ENCODE results near the gene CSNK2A2. TPM values are rescaled to one million over a fixed set of nuclear protein-coding genes. Genes with fewer than 3 reads are reported as not detected.

The CSNK2A2 gene
- total RNA-seq, 2 experiments from 2014 or later: 113 to 114 TPM

GRCh38 chr16:58187092-58187491, 10.8 kb downstream of the CSNK2A2 start:
- DNase-seq: no peak
- no peaks in the 10 kb centered on the region for H3K9me3 Mint-ChIP-seq
- no peaks in the 10 kb centered on the region for H3K27me3 Mint-ChIP-seq
- no peak overlapping the region for H3K4me3 Mint-ChIP-seq
- H3K4me1 Mint-ChIP-seq: peaks cover 35% of the 10 kb centered on the region
- peaks cover 57% of the 10 kb centered on the region for H3K36me3 Mint-ChIP-seq
- peak overlapping the region; percentile 34 for H3K27ac Mint-ChIP-seq

DNA sequence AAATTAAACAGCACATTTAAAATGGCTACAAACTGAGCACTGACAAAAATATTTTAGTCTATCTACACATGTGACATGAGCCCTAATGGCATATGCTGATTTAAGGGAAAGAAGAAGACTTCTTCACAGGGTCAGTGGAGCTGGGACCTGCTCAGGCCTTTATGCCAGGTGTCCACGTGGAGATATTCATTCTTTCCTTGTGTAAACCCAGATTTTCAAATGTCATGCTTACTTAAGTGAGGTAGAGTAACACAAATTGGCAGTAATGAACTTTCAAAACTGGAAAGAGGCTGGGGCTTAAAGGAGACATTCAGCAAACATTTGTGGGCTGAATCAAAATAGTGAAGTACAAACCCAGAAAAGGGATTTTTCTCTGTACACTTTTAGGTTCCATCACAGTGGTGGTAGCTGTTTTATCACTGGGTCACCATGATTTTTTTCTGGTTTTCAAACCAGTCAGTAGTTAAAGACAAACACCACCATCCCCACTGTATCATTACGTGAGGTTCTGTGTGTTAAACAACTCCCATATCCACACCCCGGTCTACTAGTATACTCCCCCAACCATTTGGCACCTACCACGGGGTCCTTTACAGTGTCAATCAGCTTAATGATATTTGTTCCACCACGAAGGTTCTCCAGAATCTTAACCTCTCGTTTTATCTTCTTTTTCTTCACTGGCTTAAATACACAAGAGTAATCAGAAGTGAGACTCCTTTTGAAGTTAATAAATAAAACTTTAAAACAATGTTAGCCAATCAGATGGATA, 11.5 kb downstream of the CSNK2A2 start:
- no peaks in the 10 kb centered on the region for H3K27me3 Mint-ChIP-seq
- H3K36me3 Mint-ChIP-seq: peaks cover 57% of the 10 kb centered on the region

GRCh38 chr16:58177353-58177710, 20.6 kb downstream of the CSNK2A2 start:
- H3K4me1 Mint-ChIP-seq: peaks cover 55% of the 10 kb centered on the region

More for the DNA sequence above, 11.5 kb downstream of the CSNK2A2 start:
- no peak overlapping the region for H3K4me3 Mint-ChIP-seq
- no peaks in the 10 kb centered on the region for H3K9me3 Mint-ChIP-seq
- no peak overlapping the region for H3K27ac Mint-ChIP-seq
- DNase-seq: no peak
- H3K4me1 Mint-ChIP-seq: peaks cover 37% of the 10 kb centered on the region

DNA sequence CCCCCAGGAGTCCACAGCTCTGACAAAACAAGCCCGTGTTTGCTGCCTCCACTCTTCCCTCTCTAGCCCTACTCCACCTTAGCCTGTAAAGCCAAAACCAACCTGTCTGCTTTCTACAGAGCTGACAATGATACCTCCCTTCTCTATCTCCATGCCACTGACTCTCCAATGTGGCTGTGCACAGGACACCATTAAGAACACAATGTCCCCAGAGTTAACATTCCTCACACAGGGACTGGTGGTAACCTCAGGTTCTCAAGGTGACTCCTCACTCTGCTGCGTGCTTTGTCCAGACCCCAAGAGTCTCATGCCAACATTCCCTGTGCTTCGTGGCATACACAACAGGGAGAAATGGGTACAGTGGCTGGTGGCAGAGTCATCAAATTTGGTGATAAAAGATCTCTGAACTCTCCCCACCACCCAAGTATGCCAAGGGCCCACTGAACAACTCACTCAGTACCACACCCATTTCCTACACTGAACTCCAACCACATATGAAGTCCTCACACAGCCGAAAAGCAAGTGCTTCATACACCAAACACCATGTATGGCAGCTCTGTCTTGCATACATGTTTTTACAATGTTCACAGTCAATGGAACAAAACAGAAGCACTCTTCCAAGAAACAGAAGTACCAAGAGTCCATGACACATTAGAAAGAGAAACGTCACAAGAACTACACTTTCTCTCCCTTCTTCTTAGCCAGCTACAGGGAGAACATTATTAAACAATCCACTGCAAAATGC, 21.1 kb downstream of the CSNK2A2 start:
- Mint-ChIP-seq H3K4me3 (peak overlapping the region; percentile 42), H3K27ac (peak overlapping the region; percentile 90), H3K9me3 (peaks cover 2% of the 10 kb centered on the region), H3K4me1 (peaks cover 53% of the 10 kb centered on the region), H3K27me3 (no peaks in the 10 kb centered on the region), H3K36me3 (peaks cover 71% of the 10 kb centered on the region)
- peak; percentile 4 for DNase-seq

More at GRCh38 chr16:58177353-58177710, 20.6 kb downstream of the CSNK2A2 start:
- peaks cover 2% of the 10 kb centered on the region for H3K9me3 Mint-ChIP-seq
- peak overlapping the region; percentile 47 for H3K4me3 Mint-ChIP-seq
- H3K27me3 Mint-ChIP-seq: no peaks in the 10 kb centered on the region
- peaks cover 74% of the 10 kb centered on the region for H3K36me3 Mint-ChIP-seq
- peak; percentile 51 for DNase-seq
- H3K27ac Mint-ChIP-seq: peak overlapping the region; percentile 90

DNA sequence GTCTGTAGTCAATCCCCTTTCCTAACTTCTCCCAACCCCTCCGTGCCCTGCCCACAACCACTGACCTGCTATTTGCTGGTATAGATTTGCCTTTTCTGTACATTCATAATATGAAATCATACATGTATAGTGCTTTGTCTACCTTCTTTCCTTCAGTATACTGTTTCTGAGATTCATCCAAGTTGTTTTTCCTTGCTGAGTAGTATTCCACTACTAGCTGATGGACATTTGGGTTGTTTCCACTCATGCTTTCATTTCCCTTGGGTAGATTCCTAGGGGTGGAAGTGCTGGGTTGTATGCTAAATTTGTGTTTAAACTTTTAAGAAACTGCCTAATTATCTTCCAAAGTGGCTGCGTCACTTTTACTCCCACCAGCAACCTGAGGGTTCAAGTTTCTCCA, 27.7 kb downstream of the CSNK2A2 start:
- peaks cover 37% of the 10 kb centered on the region for H3K36me3 Mint-ChIP-seq
- no peak overlapping the region for H3K27ac Mint-ChIP-seq
- H3K4me3 Mint-ChIP-seq: no peak overlapping the region

GRCh38 chr16:58160855-58161254, 37.1 kb downstream of the CSNK2A2 start:
- no peaks in the 10 kb centered on the region for H3K27me3 Mint-ChIP-seq
- no peak for DNase-seq
- peaks cover 2% of the 10 kb centered on the region for H3K4me1 Mint-ChIP-seq
- H3K36me3 Mint-ChIP-seq: peaks cover 31% of the 10 kb centered on the region
- H3K27ac Mint-ChIP-seq: peak overlapping the region; percentile 35
- H3K4me3 Mint-ChIP-seq: no peak overlapping the region
- no peaks in the 10 kb centered on the region for H3K9me3 Mint-ChIP-seq

More for the DNA sequence above, 27.7 kb downstream of the CSNK2A2 start:
- Mint-ChIP-seq H3K9me3 (no peaks in the 10 kb centered on the region), H3K27me3 (no peaks in the 10 kb centered on the region), H3K4me1 (peaks cover 15% of the 10 kb centered on the region)
- DNase-seq: no peak

DNA sequence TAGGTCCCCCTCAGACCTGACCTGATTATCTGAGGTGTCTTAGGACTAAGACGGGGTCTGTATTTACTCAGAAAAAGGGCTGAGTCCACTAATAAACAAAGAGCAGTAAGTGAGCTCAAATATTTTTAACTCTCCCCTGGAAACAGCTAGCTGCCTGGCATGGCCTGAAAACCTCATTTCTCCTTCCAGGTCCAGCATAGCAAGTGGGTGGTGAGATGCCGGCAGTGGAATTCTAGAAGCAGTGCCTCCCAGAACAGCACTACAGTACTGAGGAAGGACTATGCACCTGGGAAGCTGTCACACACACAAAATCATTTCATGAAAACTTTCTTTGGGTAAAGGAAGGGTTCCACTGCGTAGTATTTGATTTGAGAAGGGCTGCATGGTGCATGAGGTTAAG, 39.2 kb downstream of the CSNK2A2 start:
- Mint-ChIP-seq H3K4me3 (no peak overlapping the region), H3K27ac (no peak overlapping the region), H3K4me1 (peaks cover 2% of the 10 kb centered on the region), H3K27me3 (no peaks in the 10 kb centered on the region), H3K36me3 (peaks cover 21% of the 10 kb centered on the region), H3K9me3 (no peaks in the 10 kb centered on the region)
- no peak for DNase-seq

DNA sequence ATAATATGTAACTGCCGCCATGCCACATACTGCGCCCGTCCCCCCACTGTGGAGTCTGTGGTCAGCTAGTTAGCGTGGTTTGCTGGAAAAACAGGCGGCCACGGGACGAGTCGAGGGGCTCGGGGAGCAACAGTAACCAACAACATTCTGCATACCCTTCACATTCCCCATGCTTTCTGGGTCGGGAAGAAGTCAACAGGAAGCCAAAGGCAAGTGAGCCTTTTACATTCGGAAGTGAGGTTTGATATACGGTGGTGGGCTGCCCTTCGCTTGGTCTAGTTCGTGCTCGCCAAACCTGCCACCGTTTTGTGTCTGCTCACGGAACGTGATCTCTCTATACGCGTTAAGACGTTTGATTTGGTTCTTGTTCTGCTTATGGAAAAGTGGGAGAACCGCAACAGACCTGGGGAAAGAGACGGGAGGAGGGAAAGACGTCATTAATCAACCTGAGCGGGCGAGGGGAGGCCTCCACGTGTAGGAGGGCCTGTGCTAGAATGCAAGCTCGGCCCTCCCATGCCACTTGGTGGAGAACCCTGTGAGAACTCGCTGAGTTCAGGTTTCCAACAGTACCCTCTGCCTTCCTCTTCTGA, 39.9 kb downstream of the CSNK2A2 start:
- H3K4me3 Mint-ChIP-seq: no peak overlapping the region
- no peaks in the 10 kb centered on the region for H3K27me3 Mint-ChIP-seq
- H3K9me3 Mint-ChIP-seq: no peaks in the 10 kb centered on the region
- H3K4me1 Mint-ChIP-seq: peaks cover 2% of the 10 kb centered on the region
- peaks cover 15% of the 10 kb centered on the region for H3K36me3 Mint-ChIP-seq
- H3K27ac Mint-ChIP-seq: no peak overlapping the region
- no peak for DNase-seq

- H3K4me1 Mint-ChIP-seq: peaks cover 2% of the 10 kb centered on the region
- no peak overlapping the region for H3K4me3 Mint-ChIP-seq
- peaks cover 15% of the 10 kb centered on the region for H3K36me3 Mint-ChIP-seq
- no peak overlapping the region for H3K27ac Mint-ChIP-seq
- no peak for DNase-seq
- H3K27me3 Mint-ChIP-seq: no peaks in the 10 kb centered on the region
- H3K9me3 Mint-ChIP-seq: no peaks in the 10 kb centered on the region
These were observed 40.7 kb downstream of the CSNK2A2 start for GRCh38 chr16:58157239-58157638.

DNA sequence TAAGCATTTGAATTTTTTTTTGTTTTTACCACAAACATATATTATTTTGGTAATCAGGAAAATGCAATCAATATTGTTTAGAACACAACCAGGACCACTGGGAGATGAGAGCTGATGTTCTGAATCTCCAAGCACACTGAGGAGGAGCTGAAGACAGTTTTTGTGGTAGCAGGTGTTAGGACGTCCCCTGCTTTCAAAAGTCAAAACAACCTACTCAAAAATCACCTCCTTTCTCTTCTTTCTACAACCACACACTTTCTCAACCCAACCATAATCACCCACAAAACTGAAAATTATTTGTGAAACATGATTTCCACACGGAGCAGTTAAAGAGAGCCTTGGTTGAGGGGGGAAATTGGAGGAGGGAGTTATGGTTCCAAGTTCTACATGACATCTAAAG, 42.1 kb downstream of the CSNK2A2 start:
- Mint-ChIP-seq H3K9me3 (no peaks in the 10 kb centered on the region), H3K27me3 (no peaks in the 10 kb centered on the region), H3K4me3 (no peak overlapping the region), H3K27ac (no peak overlapping the region), H3K4me1 (peaks cover 2% of the 10 kb centered on the region), H3K36me3 (peaks cover 11% of the 10 kb centered on the region)
- no peak for DNase-seq

- Mint-ChIP-seq H3K4me3 (no peak overlapping the region), H3K27me3 (no peaks in the 10 kb centered on the region), H3K27ac (no peak overlapping the region), H3K36me3 (peaks cover 5% of the 10 kb centered on the region), H3K4me1 (peaks cover 2% of the 10 kb centered on the region), H3K9me3 (no peaks in the 10 kb centered on the region)
- DNase-seq: no peak
These were observed 43.6 kb downstream of the CSNK2A2 start for GRCh38 chr16:58154345-58154744.

DNA sequence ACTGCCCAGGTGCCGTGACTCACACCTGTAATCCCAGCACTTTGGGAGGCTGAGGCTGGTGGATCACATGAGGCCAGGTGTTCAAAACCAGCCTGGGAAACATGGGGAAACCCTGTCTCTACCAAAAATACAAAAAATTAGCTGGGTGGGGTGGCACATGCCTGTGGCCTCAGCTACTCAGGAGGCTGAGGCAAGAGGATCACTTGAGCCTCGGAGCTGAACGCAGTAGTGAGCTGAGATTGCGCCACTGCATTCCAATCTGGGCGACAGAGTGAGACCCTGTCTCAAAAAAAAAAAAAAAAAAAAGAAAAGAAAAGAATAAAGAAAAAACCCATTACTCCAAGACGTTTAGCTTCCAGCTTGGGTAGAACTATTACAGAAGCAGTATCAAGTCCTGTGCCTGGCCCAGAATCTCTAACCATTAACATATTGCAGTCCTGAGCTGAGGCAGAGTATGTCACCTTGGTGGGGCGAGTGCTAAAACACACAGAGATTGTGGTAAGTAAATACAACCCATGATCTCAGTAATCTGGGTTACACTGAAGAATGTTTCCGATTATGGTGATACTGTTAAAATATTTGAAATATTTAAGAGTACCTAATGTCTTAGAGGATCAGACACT, 45.5 kb downstream of the CSNK2A2 start:
- DNase-seq: no peak
- Mint-ChIP-seq H3K27ac (no peak overlapping the region), H3K4me1 (peaks cover 2% of the 10 kb centered on the region), H3K27me3 (no peaks in the 10 kb centered on the region), H3K36me3 (no peaks in the 10 kb centered on the region), H3K9me3 (no peaks in the 10 kb centered on the region), H3K4me3 (no peak overlapping the region)

GRCh38 chr16:58148526-58148925, 49.4 kb downstream of the CSNK2A2 start:
- no peaks in the 10 kb centered on the region for H3K9me3 Mint-ChIP-seq
- peaks cover 4% of the 10 kb centered on the region for H3K36me3 Mint-ChIP-seq
- H3K27me3 Mint-ChIP-seq: no peaks in the 10 kb centered on the region
- DNase-seq: no peak
- no peak overlapping the region for H3K27ac Mint-ChIP-seq
- H3K4me3 Mint-ChIP-seq: no peak overlapping the region
- H3K4me1 Mint-ChIP-seq: no peaks in the 10 kb centered on the region

DNA sequence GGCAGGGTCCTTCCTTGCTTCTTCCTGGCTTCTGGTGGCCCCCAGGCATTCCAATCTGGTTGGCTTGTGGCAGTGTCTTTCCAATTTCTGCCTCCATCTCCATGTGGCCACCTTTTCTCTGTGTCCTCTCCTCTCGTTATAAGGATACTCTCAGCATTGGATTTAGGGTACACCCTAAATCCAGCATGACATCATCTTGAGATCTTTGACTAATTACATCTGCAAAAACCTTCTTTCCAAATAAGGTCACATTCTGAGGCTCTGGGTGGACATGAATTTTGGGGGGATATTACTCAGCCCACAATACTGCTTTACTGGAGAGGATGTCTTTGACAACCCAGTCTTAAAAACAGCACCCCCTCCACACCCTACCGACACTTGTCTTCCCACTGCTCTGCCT, 49.8 kb downstream of the CSNK2A2 start:
- DNase-seq: no peak
- no peak overlapping the region for H3K4me3 Mint-ChIP-seq
- H3K27ac Mint-ChIP-seq: no peak overlapping the region
- H3K4me1 Mint-ChIP-seq: no peaks in the 10 kb centered on the region
- H3K36me3 Mint-ChIP-seq: peaks cover 6% of the 10 kb centered on the region
- H3K9me3 Mint-ChIP-seq: no peaks in the 10 kb centered on the region
- H3K27me3 Mint-ChIP-seq: no peaks in the 10 kb centered on the region

DNA sequence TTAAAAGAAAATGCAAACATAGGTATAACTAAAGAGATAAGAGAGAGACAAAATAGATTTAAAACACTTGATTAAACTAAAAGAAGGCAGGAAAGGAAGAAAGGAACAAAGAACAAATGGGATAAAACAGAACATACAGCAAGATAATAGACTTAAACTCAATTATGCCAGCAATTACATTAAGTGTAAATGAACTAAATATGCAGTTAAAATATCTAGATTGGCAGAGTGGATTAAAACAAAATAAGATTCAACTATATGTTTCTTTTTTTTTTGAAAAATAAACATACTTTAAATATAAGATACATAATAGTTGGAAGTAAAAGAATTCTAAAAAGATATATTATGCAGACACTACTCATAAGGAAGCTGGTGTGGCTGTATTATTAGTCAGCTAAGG, 59.1 kb downstream of the CSNK2A2 start:
- no peaks in the 10 kb centered on the region for H3K27me3 Mint-ChIP-seq
- no peak overlapping the region for H3K27ac Mint-ChIP-seq
- H3K36me3 Mint-ChIP-seq: peaks cover 41% of the 10 kb centered on the region
- no peaks in the 10 kb centered on the region for H3K4me1 Mint-ChIP-seq
- peaks cover 23% of the 10 kb centered on the region for H3K9me3 Mint-ChIP-seq
- H3K4me3 Mint-ChIP-seq: no peak overlapping the region
- no peak for DNase-seq
